Stimulated activated naive CD4-positive, alpha-beta T cell (primary cell): ENCODE data around the gene NCOA5.

ENCODE experiments used
- DNase-seq, 6 experiments: peaks; one replicate each; lab custom pipeline; 2025; lab: John Stamatoyannopoulos, UW

The NCOA5 gene

DNA sequence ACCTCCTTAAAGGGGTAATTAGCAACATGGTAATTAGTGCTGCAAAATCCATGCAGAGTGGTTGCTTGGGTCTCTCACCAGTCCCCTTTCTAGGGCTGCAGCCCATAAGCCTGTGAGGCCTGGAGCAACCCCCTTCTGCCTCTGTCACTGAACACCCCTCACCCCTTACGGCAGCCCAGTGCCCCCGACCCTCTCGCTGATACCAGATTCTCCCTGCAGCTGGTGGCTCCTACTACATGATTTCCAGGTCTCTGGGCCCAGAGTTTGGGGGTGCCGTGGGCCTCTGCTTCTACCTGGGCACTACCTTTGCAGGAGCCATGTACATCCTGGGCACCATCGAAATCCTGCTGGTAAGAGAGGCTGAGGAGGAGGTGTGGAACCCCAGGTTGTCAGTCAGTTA lies 52.7 kb downstream of the NCOA5 start:
- DNase-seq: no peak

DNA sequence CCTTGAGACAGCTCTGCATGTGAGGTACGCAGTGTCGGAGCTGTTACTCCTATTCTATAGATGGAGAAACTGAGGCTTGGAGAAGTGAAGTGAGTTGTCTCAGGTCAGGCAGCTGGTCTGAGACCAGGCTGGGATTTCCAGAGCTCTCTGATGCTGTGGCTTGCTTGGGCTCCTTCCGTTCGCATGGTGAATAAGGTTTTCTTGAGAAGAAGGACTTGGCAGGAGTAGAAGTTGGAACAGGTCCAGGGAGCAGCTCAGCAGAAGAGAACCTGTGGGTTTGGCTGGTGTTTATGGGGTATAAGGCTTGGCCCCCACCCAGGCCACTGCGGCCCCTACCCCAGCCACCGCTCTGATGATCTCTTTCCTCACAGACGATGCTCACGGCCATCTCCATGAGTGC lies 53.4 kb downstream of the NCOA5 start:
- DNase-seq: no peak

DNA sequence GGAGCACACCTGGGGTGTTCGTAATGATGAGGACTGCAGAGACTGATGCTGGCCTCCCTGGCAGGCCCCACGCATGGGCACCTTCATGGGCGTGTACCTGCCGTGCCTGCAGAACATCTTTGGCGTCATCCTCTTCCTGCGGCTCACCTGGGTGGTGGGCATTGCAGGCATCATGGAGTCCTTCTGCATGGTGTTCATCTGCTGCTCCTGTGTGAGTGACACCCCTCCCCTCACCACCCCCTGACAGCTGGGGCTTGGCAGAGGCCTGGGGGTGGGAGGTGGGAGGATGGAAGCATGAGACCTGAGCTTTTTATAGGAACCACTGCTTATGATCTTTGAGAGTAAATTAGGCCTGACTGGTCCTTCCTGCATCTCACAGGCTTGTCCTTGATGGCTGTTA lies 54.0 kb downstream of the NCOA5 start:
- DNase-seq: no peak

DNA sequence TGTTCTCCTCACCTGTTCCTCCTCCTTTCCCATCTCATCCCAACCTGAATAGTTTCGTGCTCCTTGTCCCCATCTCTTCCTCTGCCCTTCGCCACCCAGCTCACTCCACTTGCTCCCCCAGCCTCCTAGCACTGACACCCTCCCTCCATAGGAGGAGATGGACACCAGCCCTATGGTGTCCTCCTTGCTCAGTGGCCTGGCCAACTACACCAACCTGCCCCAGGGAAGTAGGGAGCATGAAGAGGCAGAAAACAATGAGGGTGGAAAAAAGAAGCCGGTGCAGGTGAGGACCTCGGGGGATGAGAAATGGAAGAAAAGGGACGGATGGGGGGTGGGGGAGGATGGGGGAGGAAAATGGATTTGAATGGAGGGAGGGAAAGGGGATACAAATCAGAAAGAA lies 54.5 kb downstream of the NCOA5 start:
- DNase-seq: no peak

DNA sequence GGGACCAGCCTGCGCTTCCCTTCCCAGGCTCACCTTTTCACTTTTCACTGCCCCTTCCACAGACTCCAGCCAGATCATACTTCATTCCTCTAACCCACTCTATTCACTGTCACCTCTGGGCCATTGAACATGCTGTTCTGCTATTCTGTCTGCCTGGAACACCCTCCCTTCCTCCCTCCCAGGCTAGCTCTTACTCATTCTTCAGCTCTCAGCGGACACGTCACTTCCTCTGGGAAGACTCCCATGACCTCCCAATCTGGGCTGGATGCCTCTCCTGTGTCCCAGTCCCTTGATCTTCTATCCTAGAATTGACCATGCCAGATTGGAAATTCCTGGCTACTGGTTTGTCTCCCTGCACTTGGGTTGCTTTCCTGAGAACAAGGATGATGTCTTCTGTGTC lies 55.7 kb downstream of the NCOA5 start:
- no peak for DNase-seq

DNA sequence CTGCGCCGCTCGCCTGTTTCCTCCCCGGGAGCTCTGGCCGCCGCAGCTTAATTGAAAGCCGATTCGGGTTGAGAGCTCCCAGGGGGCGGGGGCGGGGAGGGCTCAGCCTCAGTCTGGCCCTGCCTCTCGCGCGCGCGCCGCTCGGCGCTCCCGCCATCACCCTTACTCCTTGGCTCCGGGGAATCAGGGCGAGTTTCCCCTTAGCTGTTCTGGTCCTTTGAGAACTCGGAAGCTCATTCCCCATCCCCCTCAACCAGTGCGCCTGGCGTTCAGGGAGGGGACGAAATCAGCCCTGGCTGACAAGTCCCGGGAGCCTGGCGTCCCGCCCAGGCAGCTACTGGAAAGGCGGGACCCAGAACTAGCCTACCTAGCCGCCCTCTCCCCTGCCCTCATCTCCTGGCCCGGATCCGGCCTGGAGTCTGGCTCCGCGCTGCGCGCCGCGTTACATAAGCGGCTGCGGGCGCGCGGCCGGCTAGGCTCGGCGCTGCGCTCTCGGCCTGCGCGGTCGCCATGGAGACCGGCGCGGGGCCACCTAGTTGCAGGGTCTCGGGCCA lies 58.0 kb downstream of the NCOA5 start:
- DNase-seq: no peak

DNA sequence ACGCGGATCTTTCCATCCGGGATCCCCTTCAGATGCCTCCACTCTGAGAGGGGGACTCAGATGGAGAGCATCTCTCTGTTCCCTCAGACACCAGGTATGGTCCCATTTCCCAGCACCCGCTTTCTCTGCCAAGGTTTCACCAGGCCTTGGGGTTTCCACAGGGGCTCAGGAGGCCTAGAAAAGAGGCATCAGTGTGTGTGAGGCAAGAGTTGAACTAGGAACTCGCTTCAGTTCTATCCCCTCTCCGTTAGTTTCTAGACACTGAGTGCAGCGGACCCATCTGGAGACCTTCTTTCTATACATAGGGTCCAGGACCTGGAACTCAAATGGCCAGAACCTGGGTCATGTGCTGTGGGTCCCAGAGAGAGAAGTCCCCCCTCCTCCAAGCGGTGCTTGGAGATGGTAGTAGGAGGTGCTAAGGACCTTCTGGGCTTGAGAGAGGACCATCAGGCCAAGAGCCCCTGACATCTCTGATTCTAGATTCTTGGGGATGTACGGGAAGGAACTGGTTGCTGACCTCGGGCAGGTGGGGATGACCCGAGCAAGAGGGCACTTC lies 58.7 kb downstream of the NCOA5 start:
- no peak for DNase-seq

DNA sequence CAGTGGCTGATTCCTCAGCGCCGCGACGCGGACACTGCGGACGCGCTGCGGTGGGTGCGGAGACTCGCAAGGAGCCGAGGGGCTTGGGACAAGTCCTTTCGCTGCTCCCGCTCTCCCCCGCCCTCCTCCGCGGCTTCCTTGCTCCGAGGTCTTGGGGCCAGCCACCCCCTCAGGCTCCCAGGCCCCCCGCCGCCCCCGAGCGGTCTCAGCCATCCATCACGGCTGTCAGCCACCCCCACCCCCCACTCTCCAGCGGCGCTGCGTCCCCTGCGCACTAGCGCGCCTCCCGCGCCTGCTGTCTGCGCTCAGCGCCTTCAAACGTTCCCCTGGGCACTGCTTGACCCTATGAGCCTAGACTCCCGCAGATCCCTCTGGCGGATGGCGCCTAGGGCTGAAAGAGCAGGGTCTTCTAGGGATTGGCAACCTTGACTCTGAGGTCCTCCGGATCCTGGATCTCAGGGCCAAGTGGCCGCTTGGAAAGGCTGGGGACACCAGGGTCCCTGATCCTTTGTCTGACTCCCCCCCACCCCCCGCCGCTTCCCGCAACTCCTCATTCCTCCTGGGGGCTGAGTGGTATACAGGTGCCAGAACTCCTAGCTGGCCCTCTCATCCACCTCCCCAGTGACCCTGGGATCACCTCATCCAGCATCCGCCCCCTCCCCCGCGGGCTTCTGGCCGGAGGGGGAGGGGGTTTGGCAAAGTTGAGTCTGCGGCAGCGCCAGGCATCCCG lies 59.3 kb downstream of the NCOA5 start:
- DNase-seq: no peak

DNA sequence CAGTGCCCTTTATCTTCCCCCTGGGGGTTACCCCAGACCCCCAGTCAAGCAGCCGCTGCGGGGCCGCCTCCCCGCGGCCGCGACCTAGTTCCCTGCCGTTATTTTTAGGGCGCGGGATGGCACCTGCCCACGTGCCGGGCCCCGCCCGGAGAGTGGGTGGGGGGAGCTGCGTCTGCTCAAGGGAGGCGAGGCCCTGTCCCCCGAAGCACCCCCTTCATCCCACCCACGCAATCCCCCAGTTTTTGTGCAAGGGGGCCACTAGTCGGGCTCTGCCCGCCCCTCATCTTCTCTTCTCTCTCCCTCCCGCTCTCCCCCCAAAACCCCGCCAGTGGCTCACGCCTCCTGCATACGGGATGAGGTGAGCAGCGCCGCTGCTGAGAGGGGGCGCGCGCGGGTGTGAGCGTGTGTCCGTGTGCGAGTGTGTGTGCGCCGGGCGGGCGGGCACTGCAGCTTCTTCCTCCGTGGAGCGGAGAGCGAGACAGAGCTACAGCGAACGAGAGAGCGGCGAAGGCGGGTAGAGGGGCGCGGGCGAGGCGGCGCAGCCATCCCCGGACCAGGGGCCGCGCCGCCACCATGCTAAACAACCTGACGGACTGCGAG lies 60.9 kb downstream of the NCOA5 start, which contains the start of gene SLC12A5:
TSS of gene SLC12A5 (plus strand) at position 444 of the 600 bp plus-strand sequence. CDS start at position 574, 130 bp downstream.
- DNase-seq: no peak

DNA sequence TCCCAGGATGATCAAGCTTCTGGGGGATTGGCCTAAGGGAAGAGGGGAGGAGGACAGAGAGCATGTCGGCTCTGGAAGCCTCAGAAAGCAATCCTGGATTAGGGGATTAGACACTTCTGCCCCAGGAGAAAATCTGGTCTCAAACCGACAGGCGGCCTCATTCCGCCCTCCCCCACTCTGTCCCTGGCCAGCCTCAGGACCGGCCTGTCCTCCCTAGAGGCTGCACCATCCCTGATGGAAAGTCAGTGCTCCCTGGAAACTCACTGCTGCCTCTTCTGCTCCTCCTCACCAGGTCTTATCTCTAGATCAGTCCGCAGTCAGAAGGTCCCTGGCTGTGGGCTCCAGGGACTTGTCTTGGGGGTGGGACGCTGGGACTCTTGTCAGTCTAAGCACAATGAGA lies 61.7 kb downstream of the NCOA5 start:
- DNase-seq: no peak

DNA sequence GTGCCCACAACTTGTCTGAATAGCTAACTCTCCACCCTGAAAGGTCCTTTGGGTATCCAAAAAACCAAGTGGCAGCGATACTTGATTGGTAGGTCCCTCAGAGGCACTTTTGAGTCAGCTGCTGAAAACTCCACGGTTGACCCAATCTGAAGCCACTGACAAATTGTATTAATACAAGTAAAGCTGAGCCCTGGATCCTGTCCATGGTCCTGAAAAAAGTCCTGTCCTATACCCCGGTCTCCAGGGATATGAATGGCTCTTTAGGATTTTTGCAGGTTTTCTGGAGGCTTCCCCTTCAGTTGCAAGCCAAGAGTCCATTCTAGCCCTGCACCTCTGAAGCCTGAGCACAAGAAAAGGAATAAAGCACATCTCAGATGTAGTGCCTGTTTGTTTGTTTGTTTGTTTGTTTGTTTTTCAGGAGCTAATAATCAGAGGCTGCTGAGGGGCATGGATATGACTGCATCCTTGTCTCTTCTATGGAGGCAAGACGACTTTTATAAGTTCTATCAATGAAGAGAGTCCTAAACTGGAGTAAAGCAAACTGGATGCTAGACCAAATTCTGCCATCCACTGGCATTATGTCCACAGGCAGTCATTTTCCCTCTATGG lies 62.4 kb downstream of the NCOA5 start:
- peak in 3 of 6 experiments; percentile 9 to 47 (median 33) for DNase-seq

DNA sequence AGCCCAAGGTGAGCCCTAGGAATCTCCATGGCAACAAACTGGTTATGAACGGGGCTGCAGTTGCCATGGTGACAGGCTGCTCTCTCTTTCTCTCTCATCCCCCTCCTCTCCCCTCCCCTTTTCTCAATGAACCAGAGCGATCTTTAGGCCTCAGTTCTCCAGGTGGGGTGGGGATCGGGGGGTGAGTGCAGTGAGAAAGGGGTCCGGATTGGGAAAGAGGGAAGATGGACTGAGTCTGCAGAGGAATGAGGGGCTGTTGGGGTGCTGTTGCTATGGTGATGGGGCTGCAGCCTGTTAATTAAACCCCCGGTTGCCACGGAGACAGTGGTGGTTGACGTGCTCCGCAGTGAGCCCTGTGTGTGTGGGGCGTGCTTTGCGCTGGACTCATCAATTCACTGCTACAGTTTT lies 64.4 kb downstream of the NCOA5 start:
- no peak for DNase-seq

DNA sequence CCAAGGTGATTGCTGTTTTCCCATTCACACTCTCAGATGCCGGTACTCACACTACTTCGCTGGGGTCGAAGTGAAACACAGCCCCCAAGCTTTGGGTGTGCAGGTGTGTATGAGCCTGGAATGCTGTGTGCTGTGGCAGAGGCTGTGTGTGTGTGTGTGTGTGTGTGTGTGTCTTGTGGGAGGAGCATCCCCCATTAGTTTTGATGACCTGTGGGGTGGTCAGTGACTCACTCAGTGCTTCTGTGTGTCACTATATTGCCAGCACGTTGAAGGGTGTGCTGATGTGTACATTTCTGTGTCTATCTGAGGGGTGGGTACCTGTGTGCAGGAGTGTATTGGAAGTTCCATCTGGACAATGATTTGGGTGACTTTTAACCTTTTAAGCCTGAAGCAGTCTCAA lies 65.8 kb downstream of the NCOA5 start:
- DNase-seq: no peak

DNA sequence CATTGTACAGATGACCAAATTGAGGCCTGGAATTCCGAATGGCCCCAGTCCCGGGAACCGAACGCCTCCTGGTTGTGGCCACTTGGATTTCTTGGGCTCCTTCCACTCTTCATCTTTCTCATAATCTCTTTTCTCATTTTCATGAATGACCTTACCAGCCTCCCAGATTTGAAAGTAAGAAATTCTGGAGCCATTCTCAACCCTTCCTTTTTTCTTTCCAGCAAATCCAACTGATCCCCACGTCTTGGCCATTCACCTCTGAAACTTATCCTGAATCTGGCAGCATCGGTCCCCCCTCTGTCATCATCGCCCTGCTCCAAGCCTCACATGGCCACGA lies 66.6 kb downstream of the NCOA5 start:
- no peak for DNase-seq

DNA sequence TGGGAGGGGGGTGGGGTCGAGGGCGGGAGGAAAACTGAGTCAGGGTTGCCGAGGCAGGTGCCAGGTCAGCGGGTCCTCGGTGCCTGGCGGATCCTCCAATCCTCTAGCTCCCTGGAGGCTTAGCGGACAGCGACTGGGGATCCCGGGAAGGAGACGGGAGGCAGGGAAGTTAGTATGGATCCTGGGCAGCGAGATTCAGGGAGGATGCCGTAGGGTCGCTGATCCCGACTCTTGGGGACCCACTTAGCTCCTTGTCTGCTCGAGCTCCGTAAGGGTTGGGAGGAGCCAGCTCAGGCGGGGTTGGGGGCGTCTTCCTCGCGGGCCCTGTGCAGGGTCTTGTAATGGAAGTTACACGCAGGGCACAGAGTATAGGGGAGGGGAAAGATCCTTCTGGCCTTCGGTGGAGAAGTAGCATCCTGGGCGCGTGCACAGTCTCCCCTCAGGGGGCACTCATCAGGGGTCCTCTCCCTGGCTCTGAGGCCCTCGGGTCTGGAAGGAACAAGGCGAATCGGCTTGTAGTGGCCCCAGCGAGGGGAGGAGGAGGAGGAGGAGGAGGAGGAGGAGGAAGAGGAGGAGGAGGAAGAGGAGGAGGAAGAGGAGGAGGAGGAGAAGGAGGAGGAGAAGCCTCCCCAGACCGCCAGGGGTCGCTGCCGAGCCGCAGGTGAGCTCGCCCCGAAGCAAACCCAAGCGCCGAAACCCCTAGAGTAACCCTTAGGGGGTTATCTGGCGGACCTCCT lies 67.2 kb downstream of the NCOA5 start:
- peak in 5 of 6 experiments; percentile 54 to 80 (median 65) for DNase-seq

DNA sequence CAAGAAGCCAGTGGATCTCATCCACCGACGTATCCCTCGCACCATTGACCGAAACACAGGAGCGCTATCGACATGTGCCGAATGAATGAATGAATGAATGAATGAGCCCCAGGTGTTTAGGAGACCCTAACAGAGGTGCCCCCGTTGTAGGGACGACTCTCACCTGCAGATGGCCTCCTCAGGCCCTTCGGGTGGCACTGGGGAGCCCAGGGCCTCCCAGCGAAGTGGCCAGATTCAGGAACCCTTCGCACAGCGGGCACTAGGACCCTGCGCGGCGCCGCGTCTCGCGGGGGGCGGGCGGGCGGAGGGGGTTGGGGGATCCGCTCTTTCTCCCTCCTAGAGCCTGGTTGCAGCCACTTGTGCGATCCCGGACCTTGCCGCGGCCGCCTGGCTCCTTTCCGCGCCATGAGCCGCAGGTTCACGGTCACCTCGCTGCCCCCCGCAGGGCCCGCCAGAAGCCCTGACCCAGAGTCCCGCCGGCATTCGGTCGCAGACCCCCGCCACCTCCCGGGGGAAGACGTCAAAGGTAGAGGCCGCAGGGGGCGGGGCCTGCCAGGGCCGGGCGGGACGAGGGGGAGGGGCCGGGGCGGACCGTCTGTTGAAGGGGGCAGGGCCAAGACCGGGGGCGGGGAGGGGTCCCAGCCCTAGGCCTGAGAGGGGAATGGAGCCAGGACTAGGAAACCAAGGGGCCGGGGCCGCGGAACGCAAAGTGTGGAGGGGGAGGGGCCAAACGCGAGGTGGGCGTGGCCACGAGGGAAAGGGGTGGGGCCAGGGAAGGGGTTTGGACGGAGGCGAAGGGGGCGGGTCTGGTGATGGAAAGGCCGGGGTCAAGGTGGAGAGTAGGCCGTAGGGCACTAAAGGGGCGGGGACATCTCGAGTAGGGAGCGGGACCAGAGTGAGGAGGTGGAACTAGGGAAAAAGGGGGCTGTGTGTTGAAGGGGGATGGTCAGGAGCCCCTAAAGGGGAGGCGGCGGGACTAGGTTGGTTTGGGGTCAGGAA lies 68.1 kb downstream of the NCOA5 start:
- peak in 5 of 6 experiments; percentile 25 to 45 (median 44) for DNase-seq

DNA sequence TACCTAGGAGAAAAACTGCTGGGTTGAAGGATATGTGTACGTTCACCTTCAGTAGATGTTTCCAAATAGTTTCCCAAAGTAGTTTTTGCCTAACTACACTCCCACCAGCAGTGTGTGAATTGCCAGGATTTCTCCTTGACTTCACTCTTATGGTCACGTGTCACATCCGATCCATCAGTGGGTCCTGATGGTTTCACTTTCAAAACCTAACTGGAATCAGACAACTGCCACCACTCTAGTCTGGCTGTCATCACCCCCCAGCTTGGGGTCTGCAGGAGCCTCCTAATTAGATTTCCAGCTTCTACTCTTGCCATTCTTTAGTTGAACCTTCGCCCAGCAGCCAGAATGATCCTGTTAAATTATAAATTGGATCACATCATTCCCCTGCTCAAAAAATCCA lies 69.2 kb downstream of the NCOA5 start:
- DNase-seq: no peak

DNA sequence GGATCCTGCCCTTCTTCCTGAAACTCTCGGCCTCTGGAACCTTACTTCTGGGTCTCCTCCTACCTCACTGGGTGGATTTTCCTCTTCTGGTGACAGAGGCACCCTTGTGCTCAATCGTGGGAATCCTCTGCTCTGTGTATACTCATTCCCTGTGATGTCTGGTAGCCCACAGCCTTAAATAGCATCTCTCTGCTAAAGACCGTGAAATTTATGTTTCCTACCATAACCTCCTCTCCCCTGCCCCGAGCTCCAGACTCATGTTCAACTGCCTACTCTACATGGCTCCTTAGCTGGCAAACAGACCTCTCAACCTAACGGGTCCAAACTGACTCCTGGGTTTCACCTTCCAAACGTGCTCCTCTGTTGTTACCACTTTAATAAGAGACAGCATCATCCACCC lies 71.2 kb downstream of the NCOA5 start:
- DNase-seq: no peak

DNA sequence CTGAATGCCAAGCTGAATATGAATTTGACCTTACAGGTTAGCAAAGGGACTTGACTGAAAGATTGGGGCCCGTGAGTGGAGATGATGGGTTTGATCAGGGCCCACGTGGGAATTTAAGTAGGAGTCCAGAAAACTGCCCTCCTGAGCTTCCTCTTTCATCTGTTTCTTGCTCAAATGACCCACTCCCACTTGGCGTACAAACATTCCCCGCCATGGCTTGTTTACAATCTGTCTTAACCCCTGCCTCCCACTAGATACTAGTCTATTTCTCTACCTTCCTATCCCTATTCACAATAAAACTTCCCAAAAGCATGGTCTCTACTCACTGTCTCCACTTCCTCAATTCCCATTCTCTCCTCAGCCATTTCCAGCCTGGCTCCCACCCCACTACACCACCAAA lies 71.7 kb downstream of the NCOA5 start:
- no peak for DNase-seq

DNA sequence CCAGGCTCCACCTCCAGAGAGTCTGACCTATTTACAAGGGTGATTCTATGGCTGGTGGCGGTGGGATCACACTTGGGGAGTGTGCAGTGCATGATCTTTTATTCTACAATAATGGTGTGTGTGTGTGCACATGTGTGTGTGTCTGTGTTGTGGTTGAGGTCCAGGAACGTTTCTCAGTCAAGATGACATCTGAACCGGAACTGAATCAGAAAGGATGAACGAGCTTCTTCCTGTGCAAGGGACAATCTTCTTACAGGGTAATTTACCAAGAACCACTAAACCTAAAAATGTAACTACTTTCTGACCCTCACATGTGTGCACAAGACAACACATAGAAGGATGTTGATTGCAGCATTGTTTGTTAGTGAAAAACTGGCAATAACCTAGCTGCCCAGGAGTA lies 72.5 kb downstream of the NCOA5 start:
- DNase-seq: no peak
